BLaER1 treated with 17β-estradiol and CSF1 and Interleukin-3, amounts not matched to agents 10 nM and 100 nM (cell line): ENCODE data around the gene SPC24.
"Not testable (repeated sequence)": the region's sequence is repeated elsewhere in the genome, so short reads cannot be mapped to it uniquely, and the experiment has no call there.

Source experiments
- H3K27ac ChIP-seq, 11 experiments: shearing (Covaris generic); formaldehyde crosslinking; 2 replicates each; pipeline ENCODE4 v1.8.1; 2022
- H3K27me3 ChIP-seq, 11 experiments: shearing (Covaris generic); formaldehyde crosslinking; 2 replicates each; pipeline ENCODE4 v1.8.1; 2022
- H3K36me3 ChIP-seq, 11 experiments: shearing (Covaris generic); formaldehyde crosslinking; 2 replicates each; pipeline ENCODE4 v1.8.1; 2022
- H3K4me1 ChIP-seq, 10 experiments: shearing (Covaris generic); formaldehyde crosslinking; 2 replicates each; pipeline ENCODE4 v1.8.1; 2022
- H3K4me2 ChIP-seq, 11 experiments: shearing (Covaris generic); formaldehyde crosslinking; 2 replicates each; pipeline ENCODE4 v1.8.1; 2022
- H3K4me3 ChIP-seq, 10 experiments: shearing (Covaris generic); formaldehyde crosslinking; 2 replicates each; pipeline ENCODE4 v1.8.1; 2022
- H3K9ac ChIP-seq, 11 experiments: shearing (Covaris generic); formaldehyde crosslinking; 2 replicates each; pipeline ENCODE4 v1.8.1; 2022
- H3K9me3 ChIP-seq, 11 experiments: shearing (Covaris generic); formaldehyde crosslinking; replicated peaks in 1 of 11; 2 replicates each; pipeline ENCODE4 v1.8.1; 2022
- H4K20me1 ChIP-seq, 11 experiments: shearing (Covaris generic); formaldehyde crosslinking; 2 replicates each; pipeline ENCODE4 v1.8.1; 2022
- Cebpa-rat ChIP-seq, 11 experiments: shearing (Covaris generic); IDR thresholded peaks; 2 replicates each; pipeline ENCODE4 v1.8.1; 2022

Gene SPC24

GRCh38 chr19:11123114-11123513 lies 32.5 kb downstream of the SPC24 start:
- Histone ChIP-seq H3K27me3 (no peaks in the 10 kb centered on the region), H4K20me1 (peaks cover 0 to 100% (median 97%) of the 10 kb centered on the region in 11 experiments; a peak in 19 of 22 replicates), H3K4me3 (no peak overlapping the region), H3K9me3 (no peaks in the 10 kb centered on the region), H3K9ac (no peak overlapping the region), H3K4me2 (no peak overlapping the region), H3K4me1 (peaks cover 0 to 21% (median 7%) of the 10 kb centered on the region in 10 experiments; a peak in 9 of 20 replicates), H3K36me3 (peaks cover 81 to 100% (median 98%) of the 10 kb centered on the region in 11 experiments), H3K27ac (no peak overlapping the region)
- TF ChIP-seq Cebpa-rat (IDR thresholded peaks at IDR 0.05) = no peak

GRCh38 chr19:11121963-11122362 lies 33.6 kb downstream of the SPC24 start:
- H3K27me3 ChIP-seq, H3K9ac ChIP-seq, H3K4me2 ChIP-seq, H3K4me3 ChIP-seq, H3K4me1 ChIP-seq, H3K27ac ChIP-seq, H3K9me3 ChIP-seq: not testable (repeated sequence)
- peaks cover 82 to 100% (median 98%) of the 10 kb centered on the region in 11 experiments for H3K36me3 ChIP-seq
- peaks cover 0 to 100% (median 97%) of the 10 kb centered on the region in 11 experiments; a peak in 19 of 22 replicates for H4K20me1 ChIP-seq

- peaks cover 95 to 100% (median 100%) of the 10 kb centered on the region in 11 experiments for H3K36me3 ChIP-seq
These were observed 39.1 kb downstream of the SPC24 start for GRCh38 chr19:11116507-11116906.

DNA sequence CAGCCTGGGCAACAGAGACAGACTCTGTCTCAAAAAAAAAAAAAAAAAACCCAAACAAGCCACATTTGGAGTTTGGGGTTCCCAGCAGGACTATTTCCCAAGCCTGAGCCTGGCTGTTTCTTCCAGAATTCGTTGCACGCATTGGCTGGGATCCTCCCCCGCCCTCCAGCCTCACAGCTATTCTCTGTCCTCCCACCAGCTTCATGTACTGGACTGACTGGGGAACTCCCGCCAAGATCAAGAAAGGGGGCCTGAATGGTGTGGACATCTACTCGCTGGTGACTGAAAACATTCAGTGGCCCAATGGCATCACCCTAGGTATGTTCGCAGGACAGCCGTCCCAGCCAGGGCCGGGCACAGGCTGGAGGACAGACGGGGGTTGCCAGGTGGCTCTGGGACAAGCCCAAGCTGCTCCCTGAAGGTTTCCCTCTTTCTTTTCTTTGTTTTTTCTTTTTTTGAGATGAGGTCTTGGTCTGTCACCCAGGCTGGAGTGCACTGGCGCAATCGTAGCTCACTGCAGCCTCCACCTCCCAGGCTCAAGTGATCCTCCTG lies 39.6 kb downstream of the SPC24 start:
- Histone ChIP-seq H3K9ac (no peak overlapping the region), H3K36me3 (peaks cover 94 to 100% (median 100%) of the 10 kb centered on the region in 11 experiments)

More at GRCh38 chr19:11116507-11116906, 39.1 kb downstream of the SPC24 start:
- Histone ChIP-seq H3K4me3 (no peak overlapping the region), H4K20me1 (peaks cover 0 to 100% (median 99%) of the 10 kb centered on the region in 11 experiments; a peak in 19 of 22 replicates), H3K9ac (no peak overlapping the region), H3K27me3 (no peaks in the 10 kb centered on the region), H3K4me1 (no peaks in the 10 kb centered on the region), H3K9me3 (no peaks in the 10 kb centered on the region), H3K27ac (no peak overlapping the region), H3K4me2 (no peak overlapping the region)
- no peak for TF ChIP-seq Cebpa-rat (IDR thresholded peaks at IDR 0.05)

GRCh38 chr19:11115042-11115441 lies 40.5 kb downstream of the SPC24 start:
- H3K9ac ChIP-seq = 0 out of 22 replicates have a peak overlapping the region, but pooled peaks of 2 of the 11 experiments have one; percentile 9 to 15
- no peak overlapping the region for H3K4me3 ChIP-seq
- H4K20me1 ChIP-seq = peaks cover 0 to 100% (median 100%) of the 10 kb centered on the region in 11 experiments; a peak in 19 of 22 replicates
- no peak for TF ChIP-seq Cebpa-rat (IDR thresholded peaks at IDR 0.05)
- H3K9me3 ChIP-seq = no peaks in the 10 kb centered on the region
- no peak overlapping the region for H3K4me2 ChIP-seq
- H3K36me3 ChIP-seq = peaks cover 93 to 100% (median 100%) of the 10 kb centered on the region in 11 experiments
- H3K4me1 ChIP-seq = no peaks in the 10 kb centered on the region
- H3K27me3 ChIP-seq = no peaks in the 10 kb centered on the region
- peak overlapping the region in 2 of 11 experiments; percentile 23 to 25; a peak in 2 of 22 replicates for H3K27ac ChIP-seq

More for the DNA sequence above, 39.6 kb downstream of the SPC24 start:
- Histone ChIP-seq H3K4me2 (no peak overlapping the region), H3K27me3 (no peaks in the 10 kb centered on the region), H3K4me3 (no peak overlapping the region), H3K4me1 (no peaks in the 10 kb centered on the region), H3K9me3 (no peaks in the 10 kb centered on the region), H4K20me1 (peaks cover 0 to 100% (median 100%) of the 10 kb centered on the region in 11 experiments; a peak in 19 of 22 replicates), H3K27ac (no peak overlapping the region)
- no peak for TF ChIP-seq Cebpa-rat (IDR thresholded peaks at IDR 0.05)

DNA sequence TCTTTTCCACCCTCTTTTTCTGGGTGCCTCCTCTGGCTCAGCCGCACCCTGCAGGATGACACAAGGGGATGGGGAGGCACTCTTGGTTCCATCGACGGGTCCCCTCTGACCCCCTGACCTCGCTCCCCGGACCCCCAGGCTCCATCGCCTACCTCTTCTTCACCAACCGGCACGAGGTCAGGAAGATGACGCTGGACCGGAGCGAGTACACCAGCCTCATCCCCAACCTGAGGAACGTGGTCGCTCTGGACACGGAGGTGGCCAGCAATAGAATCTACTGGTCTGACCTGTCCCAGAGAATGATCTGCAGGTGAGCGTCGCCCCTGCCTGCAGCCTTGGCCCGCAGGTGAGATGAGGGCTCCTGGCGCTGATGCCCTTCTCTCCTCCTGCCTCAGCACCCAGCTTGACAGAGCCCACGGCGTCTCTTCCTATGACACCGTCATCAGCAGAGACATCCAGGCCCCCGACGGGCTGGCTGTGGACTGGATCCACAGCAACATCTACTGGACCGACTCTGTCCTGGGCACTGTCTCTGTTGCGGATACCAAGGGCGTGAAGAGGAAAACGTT lies 42.4 kb downstream of the SPC24 start:
- peaks cover 0 to 100% (median 99%) of the 10 kb centered on the region in 11 experiments; a peak in 19 of 22 replicates for H4K20me1 ChIP-seq
- no peak for TF ChIP-seq Cebpa-rat (IDR thresholded peaks at IDR 0.05)
- H3K36me3 ChIP-seq = peaks cover 94 to 100% (median 100%) of the 10 kb centered on the region in 11 experiments

GRCh38 chr19:11111771-11112144 lies 43.8 kb downstream of the SPC24 start:
- H4K20me1 ChIP-seq = peaks cover 0 to 100% (median 96%) of the 10 kb centered on the region in 11 experiments; a peak in 19 of 22 replicates
- TF ChIP-seq Cebpa-rat (IDR thresholded peaks at IDR 0.05) = no peak
- H3K36me3 ChIP-seq = peaks cover 94 to 100% (median 100%) of the 10 kb centered on the region in 11 experiments

More for the DNA sequence above, 42.4 kb downstream of the SPC24 start:
- no peak overlapping the region for H3K4me3 ChIP-seq
- H3K27ac ChIP-seq = no peak overlapping the region
- H3K4me2 ChIP-seq = no peak overlapping the region
- H3K27me3 ChIP-seq = no peaks in the 10 kb centered on the region
- H3K9ac ChIP-seq = no peak overlapping the region
- H3K9me3 ChIP-seq = no peaks in the 10 kb centered on the region
- no peaks in the 10 kb centered on the region; a peak in 1 of 20 replicates for H3K4me1 ChIP-seq

GRCh38 chr19:11111117-11111770 lies 44.3 kb downstream of the SPC24 start:
- H3K4me2 ChIP-seq = no peak overlapping the region
- H3K9me3 ChIP-seq = no peaks in the 10 kb centered on the region
- H3K27ac ChIP-seq = no peak overlapping the region
- H3K4me3 ChIP-seq = no peak overlapping the region
- peaks cover 0 to 17% (median 0%) of the 10 kb centered on the region in 10 experiments; a peak in 7 of 20 replicates for H3K4me1 ChIP-seq
- H3K36me3 ChIP-seq = peaks cover 94 to 100% (median 100%) of the 10 kb centered on the region in 11 experiments
- H3K9ac ChIP-seq = no peak overlapping the region
- TF ChIP-seq Cebpa-rat (IDR thresholded peaks at IDR 0.05) = no peak
- no peaks in the 10 kb centered on the region for H3K27me3 ChIP-seq
- H4K20me1 ChIP-seq = peaks cover 0 to 100% (median 96%) of the 10 kb centered on the region in 11 experiments; a peak in 19 of 22 replicates

More at GRCh38 chr19:11111771-11112144, 43.8 kb downstream of the SPC24 start:
- Histone ChIP-seq H3K4me2 (no peak overlapping the region), H3K4me3 (no peak overlapping the region), H3K27ac (no peak overlapping the region), H3K4me1 (peaks cover 0 to 12% (median 0%) of the 10 kb centered on the region in 10 experiments; a peak in 6 of 20 replicates), H3K27me3 (no peaks in the 10 kb centered on the region), H3K9me3 (no peaks in the 10 kb centered on the region), H3K9ac (no peak overlapping the region)

GRCh38 chr19:11108746-11109145 lies 46.8 kb downstream of the SPC24 start:
- Histone ChIP-seq H3K27me3 (no peaks in the 10 kb centered on the region), H3K9me3 (no peaks in the 10 kb centered on the region), H4K20me1 (peaks cover 0 to 100% (median 96%) of the 10 kb centered on the region in 11 experiments; a peak in 20 of 22 replicates), H3K4me1 (peaks cover 0 to 29% (median 0%) of the 10 kb centered on the region in 10 experiments; a peak in 7 of 20 replicates), H3K27ac (peak overlapping the region in 7 of 11 experiments; percentile 42 to 64 (median 58); a peak in 12 of 22 replicates), H3K36me3 (peaks cover 94 to 100% (median 100%) of the 10 kb centered on the region in 11 experiments), H3K4me3 (no peak overlapping the region), H3K9ac (peak overlapping the region in 5 of 11 experiments; percentile 18 to 33 (median 30); a peak in 5 of 22 replicates), H3K4me2 (no peak overlapping the region)
- no peak for TF ChIP-seq Cebpa-rat (IDR thresholded peaks at IDR 0.05)
